NCI-H2029 treated with DMSO at 0.1 percent for 48 hours (cell line): ENCODE data around the gene MNT.

Source experiments
- DNase-seq: peaks from one replicate; lab custom pipeline; 2025; lab: John Stamatoyannopoulos, UW

The MNT gene

DNA sequence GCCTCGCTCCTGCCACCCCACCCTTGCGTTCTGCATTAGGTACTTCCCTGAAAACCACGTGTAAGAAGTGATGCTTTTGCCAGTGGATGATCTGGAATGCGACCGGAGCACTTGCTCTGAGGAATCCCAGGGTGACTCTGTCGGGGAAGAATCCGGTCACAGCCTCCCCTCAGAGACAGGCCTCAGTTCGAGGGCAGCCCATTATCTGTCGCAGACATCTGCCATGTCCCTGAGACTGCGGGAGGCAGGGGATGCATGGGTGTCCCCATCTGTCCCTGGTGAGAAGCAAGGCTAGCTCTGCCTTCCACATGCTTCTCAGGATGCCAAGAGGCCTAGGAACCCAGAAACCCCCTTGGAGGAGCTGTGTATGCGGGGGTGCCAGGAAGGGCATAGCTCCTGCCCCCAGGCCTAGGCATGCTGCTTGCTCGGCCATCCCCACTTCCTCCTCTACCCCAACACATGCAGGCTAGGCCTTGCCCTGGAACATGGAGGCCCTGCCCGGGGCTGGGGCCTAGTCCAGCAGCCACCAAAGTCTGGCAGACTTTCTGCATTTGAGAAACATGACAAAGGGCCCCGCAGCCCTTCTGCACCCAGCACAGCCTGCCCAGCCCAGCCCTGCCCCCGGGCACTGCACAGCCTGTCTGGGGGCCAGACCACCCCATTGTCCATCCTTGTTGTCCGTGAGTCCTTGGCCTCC is 20.5 kb downstream of the MNT start:
- no peak for DNase-seq

DNA sequence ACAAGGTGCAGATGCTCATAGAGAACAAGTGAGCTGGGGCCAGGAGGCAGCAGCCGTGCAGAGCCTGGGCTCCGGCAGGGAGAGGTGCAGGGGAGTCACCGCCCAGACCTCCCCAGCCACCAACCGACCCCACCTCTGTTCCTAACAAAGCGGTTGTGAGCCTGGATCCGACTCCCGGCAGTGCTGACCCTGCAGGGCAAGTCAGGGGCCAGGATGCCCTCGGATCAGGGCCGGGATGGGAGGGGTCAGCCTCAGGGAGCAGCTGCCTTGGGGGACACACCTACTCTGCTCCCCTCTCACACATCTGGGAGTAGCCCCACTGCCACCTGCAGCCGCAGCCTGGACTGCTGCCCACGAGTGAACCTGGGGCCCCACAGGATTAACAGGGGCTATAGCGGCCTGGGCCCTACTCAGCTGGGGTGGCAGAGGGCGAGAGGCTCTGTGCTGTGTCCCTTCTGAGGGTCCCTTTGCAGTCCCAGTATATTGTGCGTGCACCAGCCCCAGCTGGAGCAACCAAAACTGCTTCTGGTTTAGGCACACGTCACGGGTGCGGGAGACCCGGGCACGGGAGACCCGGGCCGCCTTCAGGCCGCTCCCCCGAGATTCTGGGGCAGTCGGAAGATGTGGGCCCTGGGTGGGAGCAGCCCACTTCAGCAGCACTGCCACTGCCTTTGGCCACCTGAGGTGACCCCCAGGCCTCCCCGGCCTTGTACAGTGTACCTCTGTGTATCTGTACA is 21.2 kb downstream of the MNT start:
- DNase-seq = no peak

DNA sequence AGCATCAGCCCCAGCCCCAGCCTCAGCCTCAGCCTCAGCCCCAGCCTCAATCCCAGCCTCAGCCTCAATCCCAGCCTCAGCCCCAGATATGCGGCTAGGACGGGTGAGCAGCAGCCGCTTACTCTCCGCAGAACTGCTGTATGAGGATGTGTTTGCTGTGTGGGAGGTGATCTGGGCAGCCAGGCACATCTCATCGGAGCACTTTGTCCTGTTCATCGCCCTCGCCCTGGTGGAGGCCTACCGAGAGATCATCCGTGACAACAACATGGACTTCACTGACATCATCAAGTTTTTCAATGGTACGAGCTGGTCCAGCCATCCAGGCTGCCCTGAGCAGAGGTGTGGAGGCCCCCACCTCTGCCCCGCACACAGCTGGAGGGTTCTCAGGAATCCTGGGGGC is 22.0 kb downstream of the MNT start:
- no peak for DNase-seq

DNA sequence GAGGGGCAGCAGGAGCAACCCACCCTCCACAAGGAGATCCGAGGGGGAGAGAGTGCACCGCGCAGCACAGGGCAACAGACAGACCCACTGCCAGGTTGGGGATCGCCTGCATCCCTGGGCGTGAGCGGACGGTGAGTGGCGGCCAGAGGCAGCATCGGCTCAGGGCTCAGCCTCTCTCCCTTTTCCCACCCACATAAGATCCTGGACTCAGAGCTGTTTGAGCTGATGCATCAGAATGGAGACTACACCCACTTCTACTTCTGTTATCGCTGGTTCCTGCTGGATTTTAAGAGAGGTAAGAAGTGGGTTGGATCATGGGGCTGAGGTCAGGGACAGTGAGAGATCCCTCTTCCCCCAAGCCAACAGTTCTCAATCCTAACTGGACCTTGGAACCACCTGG is 23.2 kb downstream of the MNT start:
- no peak for DNase-seq

DNA sequence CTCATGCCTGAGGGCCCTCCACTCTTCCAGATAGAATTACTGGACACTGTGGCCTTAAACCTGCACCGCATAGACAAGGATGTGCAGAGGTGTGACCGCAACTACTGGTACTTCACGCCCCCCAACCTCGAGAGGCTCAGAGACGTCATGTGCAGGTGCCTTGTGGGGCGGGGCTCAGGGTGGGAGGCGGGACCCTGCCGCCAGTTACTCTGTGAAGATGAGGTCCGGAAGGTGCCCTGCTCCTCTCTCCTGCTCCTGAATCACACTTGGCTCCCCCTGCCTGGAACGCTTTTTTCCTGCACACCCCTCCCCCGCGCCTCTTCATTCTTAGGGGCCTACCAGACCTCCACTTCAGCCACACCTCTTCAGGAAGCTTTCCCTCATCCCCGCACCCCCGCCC is 24.8 kb downstream of the MNT start:
- no peak for DNase-seq

DNA sequence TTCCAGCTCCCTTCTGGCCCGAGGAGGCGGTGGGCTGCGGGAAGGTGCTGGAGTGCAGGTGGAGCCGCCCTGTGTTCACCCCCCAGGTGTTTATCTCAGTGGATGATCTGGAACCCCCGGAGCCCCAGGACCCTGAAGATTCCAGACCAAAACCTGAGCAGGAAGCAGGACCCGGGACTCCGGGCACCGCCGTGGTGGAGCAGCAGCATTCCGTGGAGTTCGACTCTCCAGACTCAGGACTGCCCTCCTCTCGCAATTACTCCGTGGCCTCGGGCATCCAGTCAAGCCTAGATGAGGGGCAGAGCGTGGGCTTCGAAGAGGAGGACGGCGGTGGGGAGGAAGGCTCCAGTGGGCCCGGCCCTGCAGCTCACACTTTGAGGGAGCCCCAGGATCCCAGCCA is 25.5 kb downstream of the MNT start:
- DNase-seq = no peak

DNA sequence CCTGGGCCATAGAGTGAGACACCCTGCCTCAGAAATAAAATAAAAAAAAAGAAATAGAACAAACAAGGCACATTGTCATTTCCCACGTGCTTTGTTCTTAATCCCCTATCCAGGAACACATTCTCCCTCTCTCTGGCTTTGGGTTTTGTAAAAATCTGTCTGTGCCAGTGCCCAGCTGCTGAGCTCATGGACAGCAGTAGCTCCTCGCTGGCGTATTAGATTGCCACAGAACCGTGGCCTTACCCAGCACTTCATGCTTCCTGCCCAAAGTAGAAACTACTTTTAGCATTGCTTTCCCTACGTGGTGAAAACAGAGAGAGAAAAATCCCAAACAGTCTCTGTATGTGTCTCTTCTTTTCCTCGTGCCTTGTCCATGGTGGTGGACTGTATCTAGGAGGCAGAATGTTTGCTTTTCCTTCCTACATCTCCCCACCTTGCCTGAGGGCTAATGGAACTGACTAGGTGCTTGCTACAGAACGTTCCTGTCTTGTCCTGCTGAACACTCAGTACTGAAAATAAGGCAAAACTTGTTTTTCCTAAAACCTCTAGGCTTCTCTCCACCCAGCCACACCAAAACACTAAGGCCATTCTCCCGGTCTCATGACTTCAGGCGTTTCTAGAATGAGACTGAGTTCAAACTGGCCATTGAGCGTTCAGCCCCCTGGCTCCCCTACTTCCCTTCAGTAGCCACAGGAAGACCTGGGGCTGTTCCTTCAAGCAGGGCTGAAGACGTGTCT is 26.1 kb downstream of the MNT start:
- DNase-seq = no peak

DNA sequence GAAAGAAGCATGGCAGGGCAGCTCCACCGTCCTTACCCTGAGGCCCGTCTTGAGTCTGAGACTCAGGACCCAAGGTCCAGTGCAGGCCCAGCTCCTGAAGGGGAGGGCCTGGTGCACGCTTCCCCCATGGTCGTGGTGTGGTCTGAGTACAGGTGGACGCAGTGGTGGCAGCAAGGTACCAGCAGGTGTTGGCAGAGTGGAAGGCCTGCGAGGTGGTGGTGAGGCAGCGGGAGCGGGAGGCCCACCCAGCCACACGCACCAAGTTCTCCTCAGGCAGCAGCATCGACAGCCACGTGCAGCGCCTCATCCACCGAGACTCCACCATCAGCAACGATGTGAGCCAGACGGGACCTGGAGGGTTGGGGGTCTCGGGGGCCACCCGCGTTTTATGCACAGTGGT is 27.7 kb downstream of the MNT start:
- no peak for DNase-seq

DNA sequence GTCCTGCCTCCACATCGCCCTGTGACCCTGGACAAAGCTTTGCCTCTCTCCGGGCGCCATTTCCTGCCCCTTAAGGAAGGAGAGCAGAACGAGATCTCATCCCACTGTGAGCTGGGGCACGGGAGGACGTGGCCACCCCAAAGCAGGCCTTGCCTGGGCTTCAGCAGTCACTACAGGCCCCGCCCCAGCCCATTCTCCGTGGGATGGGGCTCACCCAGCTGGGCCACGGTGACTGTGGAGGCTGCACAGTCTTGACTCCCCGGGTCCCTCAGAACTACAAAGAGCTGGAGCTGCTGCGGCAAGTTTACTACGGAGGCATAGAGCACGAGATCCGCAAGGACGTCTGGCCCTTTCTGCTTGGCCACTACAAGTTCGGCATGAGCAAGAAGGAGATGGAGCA is 28.2 kb downstream of the MNT start:
- no peak for DNase-seq

DNA sequence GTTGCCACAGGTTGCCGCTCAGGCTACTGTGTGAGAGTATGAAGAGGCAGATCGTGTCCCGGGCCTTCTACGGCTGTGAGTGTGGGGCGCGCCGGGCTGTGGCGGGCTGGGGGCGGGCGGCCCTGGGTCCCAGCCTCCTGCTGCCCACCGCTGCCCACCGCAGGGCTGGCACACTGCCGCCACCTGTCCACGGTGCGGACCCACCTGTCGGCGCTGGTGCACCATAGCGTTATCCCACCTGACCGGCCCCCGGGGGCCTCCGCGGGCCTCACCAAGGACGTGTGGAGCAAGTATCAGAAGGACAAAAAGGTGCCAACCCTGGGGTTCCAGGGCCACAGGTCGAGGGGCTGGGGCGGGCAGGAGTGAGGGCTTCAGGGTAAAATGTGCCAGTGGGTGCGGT is 28.7 kb downstream of the MNT start:
- no peak for DNase-seq

DNA sequence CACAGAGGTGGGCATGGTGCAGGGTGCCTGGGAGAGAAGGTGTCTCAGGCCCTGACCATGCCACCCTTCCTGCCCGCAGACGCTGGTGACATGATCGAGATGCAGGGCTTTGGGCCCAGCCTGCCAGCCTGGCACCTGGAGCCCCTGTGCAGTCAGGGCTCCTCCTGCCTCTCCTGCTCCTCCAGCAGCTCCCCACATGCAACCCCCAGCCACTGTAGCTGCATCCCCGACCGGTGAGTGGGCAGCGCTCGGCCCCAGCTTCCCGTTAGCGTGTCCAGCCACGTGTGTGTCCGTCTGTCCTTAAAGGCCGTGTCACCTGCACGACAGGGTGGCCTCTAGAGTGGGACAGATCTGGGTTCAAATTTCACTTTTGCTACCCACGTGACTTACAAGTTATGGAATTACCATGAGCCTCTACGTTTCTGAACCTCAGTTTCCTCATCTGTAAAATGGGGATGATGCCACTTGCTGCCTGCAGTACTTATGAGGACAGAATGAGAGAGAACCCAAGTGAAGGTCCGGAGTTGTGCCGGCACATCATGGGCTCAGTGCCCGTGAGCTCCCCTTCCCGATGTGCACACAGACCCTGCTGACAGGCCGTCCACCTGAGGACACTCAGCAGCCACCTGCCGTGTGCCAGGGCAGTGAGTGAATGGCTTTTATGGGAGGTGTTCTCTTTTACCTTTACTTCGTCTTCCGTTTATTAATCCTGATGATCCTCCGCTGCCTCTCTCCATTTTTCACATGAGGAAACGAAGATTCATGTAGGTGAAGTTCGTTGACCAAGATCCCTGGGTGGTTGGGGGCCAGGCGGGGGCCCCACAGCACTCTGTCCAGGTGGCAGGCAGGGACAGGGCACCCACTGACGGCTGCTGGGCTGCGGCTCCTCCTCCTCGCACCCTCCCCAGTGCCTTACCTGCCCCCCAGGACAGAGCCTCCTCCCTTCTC is 29.4 kb downstream of the MNT start:
- DNase-seq = no peak

DNA sequence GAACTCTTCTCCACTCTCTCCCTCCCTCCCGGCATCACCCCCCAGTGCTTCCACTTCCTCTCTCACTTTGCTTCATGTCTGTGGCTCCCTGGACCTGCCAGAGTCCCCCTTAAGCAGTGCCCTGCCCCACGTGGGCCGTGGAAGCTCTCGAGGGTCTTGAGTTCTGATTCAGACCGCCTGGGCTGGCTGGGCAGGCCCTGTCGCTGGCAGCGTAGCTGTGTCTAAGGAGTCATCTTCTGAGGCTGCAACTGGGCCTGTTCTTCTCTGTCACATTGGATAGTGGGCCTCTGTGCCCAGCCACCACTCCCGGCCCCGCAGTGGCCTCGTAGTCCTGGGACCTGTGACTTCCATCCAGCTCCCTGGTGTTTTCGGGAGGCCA is 30.7 kb downstream of the MNT start:
- DNase-seq = no peak

DNA sequence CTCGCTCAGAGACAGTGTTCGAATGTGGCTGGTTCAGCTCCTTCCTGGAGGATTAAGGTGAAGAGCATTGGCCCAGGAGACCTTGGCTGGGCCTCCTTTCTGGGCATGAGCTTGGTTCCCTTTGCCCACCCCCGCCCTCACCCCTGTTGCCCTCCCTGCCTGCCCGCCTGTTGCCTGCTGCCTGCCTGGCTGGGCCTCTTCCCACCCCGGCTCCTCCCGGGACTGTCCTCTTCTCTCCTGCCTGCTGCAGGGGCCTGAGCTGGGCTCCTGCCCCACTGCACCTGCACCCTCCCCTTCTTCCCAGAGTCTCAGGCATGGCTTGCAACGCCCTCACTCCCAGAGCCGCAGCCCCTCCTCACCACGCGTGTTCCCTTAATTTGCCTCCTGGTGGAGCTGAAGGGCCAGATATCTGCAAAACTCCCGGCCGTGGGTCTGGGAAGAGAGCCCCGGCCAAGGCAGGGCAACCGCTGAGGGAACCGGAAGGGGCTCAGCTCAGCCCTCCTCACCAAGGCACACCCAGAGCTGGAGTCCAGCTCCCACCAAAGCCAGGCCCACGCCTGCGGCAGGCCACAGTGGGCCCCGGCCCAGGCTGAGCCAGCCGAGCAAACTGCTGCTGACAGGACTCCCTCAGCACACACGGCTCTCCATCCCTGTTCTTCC is 31.2 kb downstream of the MNT start:
- no peak for DNase-seq

DNA sequence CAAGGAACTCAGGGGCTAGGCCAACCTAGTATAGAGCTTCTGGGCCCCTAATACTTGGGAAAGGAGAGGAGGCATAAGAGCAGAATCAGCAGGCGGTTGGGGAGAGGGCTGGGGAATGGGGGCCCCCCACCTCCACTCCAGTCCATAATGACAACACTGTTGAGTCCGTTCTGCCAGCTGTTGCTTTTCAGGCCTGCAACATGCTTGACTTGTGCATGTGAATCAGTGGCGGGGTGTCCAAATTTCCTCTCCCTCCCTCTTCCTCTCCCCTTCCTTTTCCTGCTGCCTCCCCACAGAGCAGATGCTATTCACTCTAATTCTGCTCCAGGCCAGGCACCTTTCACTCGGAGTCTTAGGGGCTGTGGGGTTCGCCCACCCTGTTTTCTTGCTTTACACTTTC is 31.8 kb downstream of the MNT start:
- no peak for DNase-seq

DNA sequence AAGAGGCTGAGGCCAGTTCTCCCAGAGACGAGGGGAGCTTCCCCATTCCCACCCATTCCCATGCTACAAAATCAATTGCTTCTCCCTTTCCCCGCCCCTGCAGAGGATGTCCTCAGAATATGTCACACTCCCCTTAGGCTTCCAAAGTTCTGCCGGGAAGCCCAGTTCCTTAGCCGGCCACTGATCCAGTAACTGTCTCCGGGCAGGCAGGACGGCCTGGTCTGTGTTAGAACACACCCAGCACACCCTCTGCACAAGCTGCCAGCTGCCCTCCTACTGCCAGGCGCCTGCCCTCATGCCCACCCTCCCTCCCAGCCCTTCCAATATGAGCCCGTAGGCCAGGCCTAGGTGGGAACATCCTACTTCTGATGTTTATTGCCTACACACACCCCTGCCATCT is 32.5 kb downstream of the MNT start:
- no peak for DNase-seq

DNA sequence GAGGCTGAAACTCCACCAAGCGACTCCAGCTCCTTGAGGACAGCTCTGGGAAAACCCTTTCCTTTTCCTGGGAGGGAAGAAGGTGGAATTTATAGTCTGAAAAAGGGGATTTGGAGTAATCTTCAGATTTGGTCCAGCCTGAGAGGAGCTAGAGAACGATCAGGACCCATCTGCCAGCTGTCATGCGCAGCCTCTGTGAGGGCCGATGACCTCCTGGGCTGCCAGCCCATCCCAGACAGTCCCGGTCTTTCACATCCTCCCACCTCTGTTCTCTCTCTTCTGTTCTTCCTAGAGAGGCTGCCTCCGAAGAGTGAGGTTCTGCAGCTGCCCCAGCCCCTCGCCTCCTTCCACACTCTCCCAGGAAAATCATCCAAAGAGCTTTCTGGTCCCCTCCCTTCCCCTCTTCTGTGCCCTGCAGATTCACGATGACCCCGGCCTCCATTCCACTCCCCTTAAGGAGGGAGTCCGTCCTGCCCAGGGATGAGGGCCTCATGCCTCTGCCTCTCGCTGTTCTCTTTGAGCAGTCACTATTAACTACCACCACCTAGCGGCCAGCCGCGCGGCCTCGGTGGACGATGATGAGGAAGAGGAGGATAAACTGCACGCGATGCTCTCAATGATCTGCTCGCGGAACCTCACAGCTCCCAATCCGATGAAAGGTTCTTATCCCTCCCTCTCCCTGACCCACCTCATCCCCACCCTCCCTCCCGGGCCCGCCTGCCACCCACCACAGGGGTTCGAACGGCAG is 33.9 kb downstream of the MNT start:
- no peak for DNase-seq

DNA sequence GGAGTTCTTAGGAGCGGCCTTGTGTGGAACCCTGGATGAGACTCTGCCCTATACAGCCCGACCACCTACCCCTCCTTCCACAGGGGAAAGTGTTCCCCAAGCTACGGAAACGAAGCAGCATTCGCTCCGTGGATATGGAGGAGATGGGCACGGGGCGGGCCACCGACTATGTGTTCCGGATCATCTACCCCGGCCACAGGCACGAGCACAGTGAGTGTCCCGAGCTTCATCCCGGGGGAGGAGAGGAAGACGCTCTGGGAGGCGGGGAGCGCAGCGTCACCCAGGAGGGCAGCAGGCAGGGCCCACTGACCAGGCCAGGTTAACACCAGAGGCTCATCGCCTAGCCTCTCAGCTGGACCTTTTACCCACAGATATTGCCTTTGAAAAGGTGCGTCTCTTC is 35.7 kb downstream of the MNT start:
- no peak for DNase-seq

DNA sequence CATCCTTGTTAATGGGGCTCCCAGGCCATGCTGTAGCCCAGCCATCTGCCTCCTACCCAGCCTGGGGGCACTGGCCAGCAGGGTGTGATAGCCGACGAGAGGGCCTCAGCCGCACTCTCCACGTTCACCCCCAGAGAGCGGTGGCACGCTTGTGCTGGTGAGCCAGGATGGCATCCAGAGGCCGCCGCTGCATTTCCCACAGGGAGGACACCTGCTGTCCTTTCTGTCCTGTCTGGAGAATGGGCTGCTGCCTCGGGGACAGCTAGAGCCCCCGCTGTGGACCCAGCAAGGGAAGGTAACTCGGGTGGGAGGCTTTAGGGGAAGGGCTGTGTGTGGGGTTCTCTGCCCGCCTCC is 36.1 kb downstream of the MNT start:
- DNase-seq = no peak

DNA sequence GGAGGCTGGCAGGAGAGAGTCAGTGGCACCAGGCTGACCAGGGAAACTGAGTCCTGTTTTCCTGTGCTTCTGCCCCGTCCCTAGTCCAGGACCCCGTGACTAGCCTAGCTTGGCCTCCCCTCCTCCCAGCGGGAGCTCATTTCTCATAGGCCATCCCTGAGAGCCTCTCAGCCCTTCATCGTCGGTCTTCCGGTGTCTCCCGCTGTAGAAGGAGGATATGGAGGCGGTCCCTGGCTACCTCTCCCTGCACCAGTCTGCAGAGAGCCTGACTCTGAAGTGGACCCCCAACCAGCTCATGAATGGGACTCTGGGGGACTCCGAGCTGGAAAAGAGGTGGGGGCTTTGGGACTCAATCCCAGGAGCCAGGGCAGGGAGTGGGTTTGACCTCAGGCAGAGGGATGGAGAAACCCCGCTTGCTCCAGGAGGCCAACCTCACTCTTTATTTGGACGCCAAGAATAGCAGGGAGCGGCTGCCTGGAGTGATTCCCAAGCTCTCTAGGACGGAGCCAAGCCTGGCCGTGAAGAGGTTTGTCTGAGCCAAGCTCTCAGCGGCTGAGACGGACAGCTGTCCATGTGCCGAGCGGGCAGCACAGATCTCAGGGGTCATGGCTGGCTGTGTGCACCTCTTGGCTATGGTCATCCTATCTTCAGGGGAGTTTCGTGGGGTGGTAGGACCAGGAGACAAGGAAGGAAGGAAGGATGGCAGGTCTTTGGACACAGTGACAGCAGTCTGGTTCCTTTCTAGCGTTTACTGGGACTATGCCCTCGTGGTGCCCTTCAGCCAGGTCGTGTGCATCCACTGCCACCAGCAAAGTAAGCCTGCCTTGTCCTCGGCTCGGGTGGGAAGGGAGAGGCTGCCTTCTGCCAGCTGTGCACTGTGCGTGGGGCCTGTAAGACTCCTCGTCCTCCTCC is 36.8 kb downstream of the MNT start:
- DNase-seq = no peak

DNA sequence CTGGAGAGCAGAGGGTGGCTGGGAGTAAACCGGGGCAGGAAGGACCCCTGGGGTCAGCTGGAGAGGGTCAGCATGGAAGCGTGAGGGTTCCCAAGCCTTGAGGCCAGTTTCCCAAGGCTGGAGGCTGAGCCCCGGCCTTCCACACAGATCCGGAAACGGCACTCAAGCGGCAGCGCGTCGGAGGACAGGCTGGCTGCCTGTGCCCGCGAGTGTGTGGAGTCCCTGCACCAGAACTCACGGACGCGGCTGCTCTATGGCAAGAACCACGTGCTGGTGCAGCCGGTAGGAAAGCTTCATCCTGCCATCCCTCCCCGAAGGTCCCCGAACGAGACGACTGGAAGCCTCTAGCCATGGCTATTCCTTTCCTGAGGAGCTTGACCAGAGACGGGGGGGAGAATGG is 37.5 kb downstream of the MNT start:
- DNase-seq = no peak
